HFFc6 (cell line): Measurements from ENCODE around the gene TRAPPC14. TPM values are rescaled to one million over a fixed set of nuclear protein-coding genes. Genes with fewer than 3 reads are reported as not detected.

Experiments used
- DNase-seq: peaks from one replicate; pipeline ENCODE4 v3.0.0-alpha.2; 2018
- H3K27ac Mint-ChIP-seq: 2 replicates; pipeline ENCODE4 v1.8.0; 2020; ENCODE audit warnings: mild to moderate bottlenecking, mixed read lengths
- H3K27me3 Mint-ChIP-seq: 2 replicates; pipeline ENCODE4 v1.8.0; 2021; ENCODE audit warnings: mild to moderate bottlenecking, moderate library complexity, mixed read lengths; ENCODE audit not compliant: insufficient read depth
- H3K36me3 Mint-ChIP-seq: 2 replicates; pipeline ENCODE4 v1.8.0; 2021; ENCODE audit warnings: low read depth, mixed read lengths
- H3K4me1 Mint-ChIP-seq: 2 replicates; pipeline ENCODE4 v1.8.0; 2020; ENCODE audit warnings: low read depth, mixed read lengths
- H3K4me3 Mint-ChIP-seq: 2 replicates; pipeline ENCODE4 v1.8.0; 2020; ENCODE audit warnings: mild to moderate bottlenecking, moderate library complexity, mixed read lengths
- H3K9me3 Mint-ChIP-seq: 2 replicates; pipeline ENCODE4 v1.8.0; 2020; ENCODE audit warnings: mild to moderate bottlenecking, mixed read lengths
- total RNA-seq, 6 experiments: library from RNA; stranded (reverse); fragmentation: NEBNext Ultra II Directional; extraction: Animal tissue kit (Norgen Biotek cat#: 25700); gene quantifications; 2 replicates in 1 of 6; 3 replicates in 5 of 6; pipeline ENCODE4 v1.2.3, GENCODE V29; 2021
- TF ChIP-seq, protein P1 (sequence below): fragments of 200-600 bp; sonication (generic); IDR thresholded peaks from 2 replicates; pipeline ENCODE4 v1.5.0; 2021; ENCODE audit warnings: antibody characterized with exemption, mild to moderate bottlenecking

TRAPPC14 gene
- total RNA-seq, 6 experiments from 2014 or later = 19.1 to 23.4 (median 21.7) TPM

DNA sequence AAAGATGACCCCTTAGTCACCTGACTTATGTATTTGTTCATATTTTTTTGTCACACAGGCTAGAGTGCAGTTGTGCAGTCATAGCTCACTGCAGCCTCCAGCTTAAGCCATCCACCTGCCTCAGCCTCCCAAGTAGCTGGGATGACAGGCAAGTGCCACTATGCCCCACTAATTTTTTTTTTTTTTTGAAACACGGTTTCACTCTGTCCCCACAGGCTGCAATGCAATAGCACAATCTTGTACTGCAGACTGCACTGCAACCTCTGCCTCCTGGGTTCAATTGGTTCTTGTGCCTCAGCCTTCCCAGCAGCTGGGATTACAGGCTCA, 29.9 kb downstream of the TRAPPC14 start:
- Mint-ChIP-seq H3K9me3 (no peaks in the 10 kb centered on the region), H3K4me1 (peaks cover 23% of the 10 kb centered on the region), H3K36me3 (no peaks in the 10 kb centered on the region; the same call in 1 of the 2 replicates), H3K4me3 (peak overlapping the region; percentile 84), H3K27ac (0 out of 2 replicates have a peak overlapping the region, but pooled peaks have one; percentile 76), H3K27me3 (peaks cover 6% of the 10 kb centered on the region)
- no peak for DNase-seq
- TF ChIP-seq, protein P1, sequence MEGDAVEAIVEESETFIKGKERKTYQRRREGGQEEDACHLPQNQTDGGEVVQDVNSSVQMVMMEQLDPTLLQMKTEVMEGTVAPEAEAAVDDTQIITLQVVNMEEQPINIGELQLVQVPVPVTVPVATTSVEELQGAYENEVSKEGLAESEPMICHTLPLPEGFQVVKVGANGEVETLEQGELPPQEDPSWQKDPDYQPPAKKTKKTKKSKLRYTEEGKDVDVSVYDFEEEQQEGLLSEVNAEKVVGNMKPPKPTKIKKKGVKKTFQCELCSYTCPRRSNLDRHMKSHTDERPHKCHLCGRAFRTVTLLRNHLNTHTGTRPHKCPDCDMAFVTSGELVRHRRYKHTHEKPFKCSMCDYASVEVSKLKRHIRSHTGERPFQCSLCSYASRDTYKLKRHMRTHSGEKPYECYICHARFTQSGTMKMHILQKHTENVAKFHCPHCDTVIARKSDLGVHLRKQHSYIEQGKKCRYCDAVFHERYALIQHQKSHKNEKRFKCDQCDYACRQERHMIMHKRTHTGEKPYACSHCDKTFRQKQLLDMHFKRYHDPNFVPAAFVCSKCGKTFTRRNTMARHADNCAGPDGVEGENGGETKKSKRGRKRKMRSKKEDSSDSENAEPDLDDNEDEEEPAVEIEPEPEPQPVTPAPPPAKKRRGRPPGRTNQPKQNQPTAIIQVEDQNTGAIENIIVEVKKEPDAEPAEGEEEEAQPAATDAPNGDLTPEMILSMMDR = no peak

DNA sequence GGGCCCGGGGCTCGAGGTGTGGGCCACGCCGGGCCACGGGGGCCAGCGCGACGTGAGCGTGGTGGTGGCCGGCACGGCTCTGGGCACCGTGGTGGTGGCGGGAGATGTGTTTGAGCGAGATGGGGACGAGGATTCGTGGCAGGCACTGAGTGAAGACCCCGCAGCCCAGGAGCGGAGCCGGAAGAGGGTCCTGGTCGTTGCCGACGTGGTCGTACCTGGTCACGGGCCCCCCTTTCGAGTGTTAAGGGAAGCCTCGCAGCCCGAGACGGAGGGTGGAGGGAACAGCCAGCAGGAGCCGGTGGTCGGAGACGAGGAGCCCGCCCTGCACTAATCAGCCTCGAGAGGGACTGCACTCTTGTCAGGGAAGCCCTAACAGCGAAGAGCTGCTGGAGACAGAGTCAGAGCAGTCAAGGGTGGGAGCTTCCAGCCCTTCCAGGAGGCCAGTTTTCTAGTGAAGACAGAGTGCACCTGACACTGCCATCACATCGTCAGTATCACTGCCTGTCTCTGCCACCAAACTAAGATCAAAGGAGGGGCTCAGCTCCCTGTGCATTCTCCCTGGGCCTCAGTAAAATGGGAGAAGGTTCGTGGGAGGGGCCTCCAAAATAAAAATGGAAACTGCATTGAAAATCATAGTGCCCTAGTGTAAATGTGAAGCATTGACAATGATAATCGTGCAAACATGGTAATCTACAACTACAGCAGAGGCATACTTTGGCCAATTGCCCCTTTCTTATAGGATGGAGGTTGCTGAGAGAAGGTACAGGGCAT, 30.5 kb downstream of the TRAPPC14 start:
- TF ChIP-seq, protein P1 = no peak; the same call in 1 of the 2 replicates
- Mint-ChIP-seq H3K4me1 (peaks cover 23% of the 10 kb centered on the region), H3K9me3 (no peaks in the 10 kb centered on the region), H3K36me3 (no peaks in the 10 kb centered on the region; the same call in 1 of the 2 replicates), H3K27ac (peak overlapping the region; percentile 76), H3K27me3 (peaks cover 6% of the 10 kb centered on the region), H3K4me3 (peak overlapping the region; percentile 84)
- peak; percentile 14 for DNase-seq

DNA sequence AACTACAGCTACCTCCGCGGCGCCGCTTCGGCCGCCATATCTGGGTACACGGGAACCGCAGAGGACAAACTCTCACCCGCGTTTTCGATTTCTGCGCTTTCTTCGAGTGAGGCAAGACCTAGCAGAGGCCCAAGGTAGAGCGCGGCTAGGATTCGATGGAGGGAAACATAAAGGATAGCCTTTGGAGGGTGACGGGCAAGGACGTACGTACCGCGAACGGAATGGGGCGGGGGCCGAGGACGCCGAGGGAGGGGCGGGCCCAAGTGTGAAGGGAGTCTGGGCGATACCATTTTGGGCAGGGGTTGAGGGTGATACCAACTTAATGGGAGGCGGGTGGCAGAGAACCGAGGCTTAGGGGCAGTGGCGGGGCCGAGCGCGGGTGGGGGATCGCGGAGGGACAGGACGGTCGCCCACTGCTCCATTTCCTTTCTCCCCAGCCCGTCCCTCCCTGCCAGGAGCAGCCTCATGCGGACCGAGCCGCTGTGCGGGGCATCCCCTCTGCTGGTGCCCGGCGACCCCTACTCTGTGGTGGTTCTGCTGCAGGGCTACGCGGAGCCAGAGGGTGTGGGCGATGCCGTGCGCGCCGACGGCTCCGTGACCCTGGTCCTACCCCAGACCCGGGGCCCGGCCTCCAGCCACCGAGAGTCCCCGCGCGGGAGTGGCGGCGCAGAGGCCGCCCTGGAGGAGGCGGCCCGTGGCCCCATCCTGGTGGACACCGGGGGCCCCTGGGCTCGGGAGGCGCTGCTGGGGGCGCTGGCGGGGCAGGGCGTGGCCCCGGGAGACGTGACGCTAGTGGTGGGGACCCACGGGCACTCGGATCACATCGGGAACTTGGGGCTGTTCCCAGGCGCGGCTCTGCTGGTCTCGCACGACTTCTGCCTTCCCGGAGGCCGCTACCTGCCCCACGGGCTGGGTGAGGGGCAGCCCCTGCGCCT, 31.3 kb downstream of the TRAPPC14 start, which contains the start of gene MBLAC1:
Gene MBLAC1, plus strand, starts transcription at position 37 of the 935 bp plus-strand sequence. Its CDS starts 429 bp downstream, at position 466.
- Mint-ChIP-seq H3K27me3 (peaks cover 6% of the 10 kb centered on the region), H3K36me3 (peaks cover 6% of the 10 kb centered on the region; the same call in 1 of the 2 replicates)

DNA sequence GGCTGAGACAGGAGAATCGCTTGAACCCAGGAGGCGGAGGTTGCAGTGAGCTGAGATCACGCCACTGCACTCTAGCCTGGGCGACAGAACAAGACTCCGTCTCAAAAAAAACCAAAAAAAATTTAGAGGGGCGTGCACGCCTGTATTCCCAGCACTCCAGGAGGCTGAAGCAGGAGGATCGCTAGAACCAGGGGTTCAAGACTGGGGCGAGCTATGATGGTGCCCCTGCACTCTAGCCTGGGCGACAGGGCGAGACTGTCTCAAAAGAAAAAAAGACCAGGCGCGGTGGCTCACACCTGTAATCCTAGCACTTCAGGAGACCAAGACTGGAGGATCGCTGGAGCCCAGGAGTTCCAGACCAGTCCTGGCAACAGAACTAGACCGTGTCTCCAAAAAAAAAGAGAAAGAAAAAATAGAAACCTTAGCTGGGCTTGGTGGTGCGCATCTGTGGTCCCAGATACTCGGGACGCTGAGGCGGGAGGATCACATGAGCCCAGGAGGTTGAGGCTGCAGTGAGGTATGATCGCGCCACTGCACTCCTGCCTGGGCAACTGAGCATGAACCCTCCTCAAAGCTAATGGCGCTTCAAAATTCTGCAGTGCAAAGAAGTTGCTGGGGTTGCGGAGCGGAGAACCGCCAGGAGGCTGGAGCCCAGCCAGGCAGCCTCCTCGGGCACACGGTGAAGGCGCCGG, 32.1 kb downstream of the TRAPPC14 start:
- H3K27me3 Mint-ChIP-seq = peaks cover 6% of the 10 kb centered on the region
- peaks cover 8% of the 10 kb centered on the region; the same call in 1 of the 2 replicates for H3K36me3 Mint-ChIP-seq
- H3K4me3 Mint-ChIP-seq = peak overlapping the region; percentile 99

More for the DNA sequence above, 31.3 kb downstream of the TRAPPC14 start, which contains the start of gene MBLAC1:
- Mint-ChIP-seq H3K4me3 (peak within 1 kb of the TSS; percentile 99), H3K4me1 (peaks cover 15% of the 10 kb centered on the region), H3K9me3 (no peaks in the 10 kb centered on the region), H3K27ac (peak within 1 kb of the TSS; percentile 99)
- DNase-seq = peak; percentile 84
- TF ChIP-seq, protein P1 = peak; percentile 8; the same call in 1 of the 2 replicates

More for the DNA sequence above, 32.1 kb downstream of the TRAPPC14 start:
- Mint-ChIP-seq H3K4me1 (peaks cover 9% of the 10 kb centered on the region), H3K27ac (peak overlapping the region; percentile 99), H3K9me3 (no peaks in the 10 kb centered on the region)
- DNase-seq = no peak
- TF ChIP-seq, protein P1 = no peak
